K562 (cell line): ENCODE results near the gene A2ML1.
A peak's percentile ranks its signal among the peaks of the same experiment; 100 is the strongest.

ENCODE experiments used
- ARID4B ChIP-seq: sonication (generic); formaldehyde crosslinking; IDR thresholded peaks from 2 replicates; pipeline ENCODE4 v1.8.0; 2022; ENCODE audit warnings: mild to moderate bottlenecking, missing genetic modification reagents
- CBX8 ChIP-seq: fragments of 200-600 bp; sonication (generic); IDR thresholded peaks from 2 replicates; pipeline ENCODE4 v1.6.1; 2012; ENCODE audit warnings: borderline replicate concordance, mixed run types, low read depth, mild to moderate bottlenecking, moderate library complexity, mixed read lengths, low read length, control low read depth, inconsistent platforms; ENCODE audit not compliant: poor library complexity, severe bottlenecking; ENCODE audit errors: extremely low read depth
- CTCF ChIP-seq, 3 experiments: IDR thresholded peaks in 2 of 3; conservative IDR thresholded peaks in 1 of 3; 2 replicates each; pipeline ENCODE4 v1.5.1; 2011 to 2012; ENCODE audit warnings: low read length in 3 of 3, mild to moderate bottlenecking in 3 of 3, control low read depth in 2 of 3, improper control_type of control experiment in 1 of 3, inconsistent platforms in 1 of 3, low read depth in 1 of 3, mixed read lengths in 1 of 3, moderate library complexity in 1 of 3; ENCODE audit not compliant: insufficient read depth in 2 of 3
- FIP1L1 ChIP-seq: fragments of 200-400 bp; formaldehyde crosslinking; IDR thresholded peaks from 2 replicates; pipeline ENCODE4 v1.6.1; 2018; ENCODE audit warnings: mild to moderate bottlenecking, low read depth, low read length; ENCODE audit not compliant: poor library complexity, severe bottlenecking
- GATAD2A ChIP-seq: fragments of 450-650 bp; IDR thresholded peaks from 2 replicates; pipeline ENCODE4 v1.6.1; 2017
- POLR2A ChIP-seq: fragments of 450-650 bp; conservative IDR thresholded peaks from 2 replicates; pipeline ENCODE4 v1.6.1; 2016
- RFX5 ChIP-seq: IDR thresholded peaks from 2 replicates; pipeline ENCODE4 v1.6.1; 2011; ENCODE audit warnings: low read depth, mild to moderate bottlenecking, improper control_type of control experiment, low read length
- STAT6 ChIP-seq: sonication (generic); formaldehyde crosslinking; IDR thresholded peaks from 2 replicates; pipeline ENCODE4 v1.8.1; 2023; ENCODE audit warnings: mild to moderate bottlenecking, missing genetic modification reagents
- ZBTB1 ChIP-seq: sonication (generic); formaldehyde crosslinking; IDR thresholded peaks from 2 replicates; pipeline ENCODE4 v1.8.1; 2023; ENCODE audit warnings: missing genetic modification reagents, low read depth, mild to moderate bottlenecking, borderline replicate concordance
- ZBTB49 ChIP-seq: sonication (generic); formaldehyde crosslinking; IDR thresholded peaks from 2 replicates; pipeline ENCODE4 v1.8.0; 2022; ENCODE audit warnings: missing genetic modification reagents, mild to moderate bottlenecking, borderline replicate concordance
- ZNF316 ChIP-seq: fragments of 450-650 bp; IDR thresholded peaks from 2 replicates; pipeline ENCODE4 v1.6.1; 2016
- ZNF449 ChIP-seq: fragments of 250-450 bp; sonication (Bioruptor Pico); IDR thresholded peaks from 2 replicates; pipeline ENCODE4 v1.8.0; 2022; ENCODE audit warnings: moderate library complexity, mild to moderate bottlenecking, inconsistent platforms
- TF ChIP-seq, protein P1 (sequence below), 2 experiments: fragments of 450-650 bp in 1 of 2; sonication (generic) in 1 of 2; formaldehyde crosslinking in 1 of 2; IDR thresholded peaks in 1 of 2; conservative IDR thresholded peaks in 1 of 2; 2 replicates each; pipeline versions ENCODE4 v1.6.1 to v1.8.1; 2016 to 2023; ENCODE audit warnings: mild to moderate bottlenecking in 2 of 2, moderate library complexity in 2 of 2, inconsistent platforms in 1 of 2, missing genetic modification reagents in 1 of 2

DNA sequence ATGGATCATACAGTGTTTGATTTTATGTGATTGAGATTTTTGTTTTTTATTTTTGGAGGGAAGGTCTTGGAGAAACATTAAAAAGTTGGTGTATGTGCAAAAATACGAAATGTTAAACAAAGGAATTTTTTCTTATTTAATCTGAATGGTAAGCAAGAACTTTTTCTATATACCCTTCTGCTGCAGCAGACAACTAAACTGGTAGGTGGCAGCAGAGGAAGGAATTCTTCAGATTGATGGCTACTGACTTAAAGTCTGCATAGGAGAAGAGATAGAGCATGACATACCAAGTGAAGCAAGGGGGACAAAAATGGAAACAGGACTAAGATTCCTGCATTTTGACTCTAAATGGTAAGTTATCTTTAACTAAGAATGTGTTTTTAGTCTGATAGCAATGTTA, 42.0 kb upstream of the A2ML1 start:
- TF ChIP-seq CTCF (IDR thresholded peaks at IDR 0.05 in 2 of 3, conservative IDR thresholded peaks at IDR 0.05 in 1 of 3; ENCODE audit: insufficient read depth in 2 of 3, low read depth in 1 of 3, low read length in 3 of 3) (peak in 2 of 3 experiments; percentile 27 to 61; a peak in 2 of 6 replicates), ZNF449 (CRISPR knock-in tag) (no peak), POLR2A (no peak), ZBTB49 (CRISPR knock-in tag) (no peak), RFX5 (no peak), ZBTB1 (CRISPR knock-in tag) (no peak), ARID4B (CRISPR knock-in tag) (no peak), GATAD2A (no peak), ZNF316 (no peak), FIP1L1 (no peak), STAT6 (CRISPR knock-in tag) (no peak), CBX8 (no peak)
- TF ChIP-seq, protein P1, sequence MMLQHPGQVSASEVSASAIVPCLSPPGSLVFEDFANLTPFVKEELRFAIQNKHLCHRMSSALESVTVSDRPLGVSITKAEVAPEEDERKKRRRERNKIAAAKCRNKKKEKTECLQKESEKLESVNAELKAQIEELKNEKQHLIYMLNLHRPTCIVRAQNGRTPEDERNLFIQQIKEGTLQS (IDR thresholded peaks at IDR 0.05): no peak
- TF ChIP-seq, protein P1 (CRISPR knock-in tag; conservative IDR thresholded peaks at IDR 0.05): no peak
